Left cardiac atrium (tissue), 4 donors: ENCODE results near the gene DAD1. TPM values are rescaled to one million over a fixed set of nuclear protein-coding genes. Genes with fewer than 3 reads are reported as not detected.
"Not testable (repeated sequence)": the region's sequence is repeated elsewhere in the genome, so short reads cannot be mapped to it uniquely, and the experiment has no call there.

Experiments
- ATAC-seq, 2 donors: fragments of 200-7000 bp; cut with Tn5 transposase; one replicate each; pipeline ENCODE4 v1.9.1; 2020; ENCODE audit warnings: mild to moderate bottlenecking in 2 of 2, moderate library complexity in 2 of 2
- DNase-seq: peaks from one replicate; pipeline ENCODE4 v3.0.0-alpha.2; 2020
- intact Hi-C, 2 donors: fragments of 100-400 bp; cut with DNase I; formaldehyde crosslinking; loops; one replicate each; pipeline versions ENCODE4 v1.14.1 to v1.15.1; 2022 to 2023
- total RNA-seq, 2 donors: library from RNA; stranded (reverse); fragmentation: NEBNext Ultra II Directional; extraction: Animal tissue kit (Norgen Biotek cat#: 25700); gene quantifications; one replicate each; pipeline ENCODE4 v1.2.1, GENCODE V29; 2021
- donor health status: DM: no; HTN: yes; CAD: no.
- donor health status: DM: no; HTN: yes; CAD: no; lungs with severe emphysema.
- donor health status: DM: yes; HTN: yes; CAD: no.
- donor health status: Dilated cardiomyopathy.

The DAD1 gene
- total RNA-seq, 2 donors from 2014 or later = 150 to 165 TPM

GRCh38 chr14:22545842-22546721 lies 42.9 kb downstream of the DAD1 start:
- intact Hi-C loops = no loop called here
- ATAC-seq = peak; percentile 58 to 77
- DNase-seq = no peak

- DNase-seq (no peak), ATAC-seq (no peak)
- intact Hi-C loops = no loop called here
These were observed 44.1 kb downstream of the DAD1 start for GRCh38 chr14:22544881-22545420.

- intact Hi-C loops = no loop called here
- DNase-seq = no peak
- ATAC-seq = no peak
These were observed 44.6 kb downstream of the DAD1 start for GRCh38 chr14:22544406-22544805.

- ATAC-seq, intact Hi-C loops, DNase-seq: not testable (repeated sequence)
These were observed 45.3 kb downstream of the DAD1 start for GRCh38 chr14:22543570-22544357.

- DNase-seq (no peak), ATAC-seq (no peak)
- intact Hi-C loops = no loop called here
These were observed 46.7 kb downstream of the DAD1 start for GRCh38 chr14:22542360-22542759.

- ATAC-seq (no peak), DNase-seq (no peak)
- intact Hi-C loops = no loop called here
These were observed 47.3 kb downstream of the DAD1 start for GRCh38 chr14:22541721-22542120.

- ATAC-seq (no peak), DNase-seq (no peak)
- intact Hi-C loops = no loop called here
These were observed 48.1 kb downstream of the DAD1 start for GRCh38 chr14:22540811-22541360.

GRCh38 chr14:22540293-22540692 lies 48.7 kb downstream of the DAD1 start:
- ATAC-seq (no peak), DNase-seq (no peak)
- intact Hi-C loops = no loop called here

GRCh38 chr14:22539831-22540230 lies 49.2 kb downstream of the DAD1 start:
- ATAC-seq (no peak), DNase-seq (no peak)
- intact Hi-C loops = no loop called here

GRCh38 chr14:22538671-22539228 lies 50.3 kb downstream of the DAD1 start:
- intact Hi-C loops = no loop called here
- DNase-seq (no peak), ATAC-seq (peak in 1 of 2 donors; percentile 16)

- peak in 1 of 2 donors; percentile 9 for ATAC-seq
- intact Hi-C loops = no loop called here
- no peak for DNase-seq
These were observed 51.4 kb downstream of the DAD1 start for GRCh38 chr14:22537436-22538310.

GRCh38 chr14:22536853-22537338 lies 52.1 kb downstream of the DAD1 start:
- ATAC-seq (peak; percentile 88 to 97), DNase-seq (peak; percentile 81)
- intact Hi-C loops = no loop called here

- ATAC-seq = peak in 1 of 2 donors; percentile 4
- intact Hi-C loops = no loop called here
- DNase-seq = no peak
These were observed 53.1 kb downstream of the DAD1 start for GRCh38 chr14:22535916-22536315.

- no peak for DNase-seq
- ATAC-seq = no peak
- intact Hi-C loops = no loop called here
These were observed 53.9 kb downstream of the DAD1 start for GRCh38 chr14:22535126-22535525.

- intact Hi-C loops = no loop called here
- no peak for ATAC-seq
- DNase-seq = no peak
These were observed 54.5 kb downstream of the DAD1 start for GRCh38 chr14:22534547-22534946.

GRCh38 chr14:22533739-22534359 lies 55.2 kb downstream of the DAD1 start:
- ATAC-seq (no peak), DNase-seq (no peak)
- intact Hi-C loops = no loop called here

- DNase-seq = no peak
These were observed 55.8 kb downstream of the DAD1 start for GRCh38 chr14:22533057-22533704.

More at GRCh38 chr14:22533057-22533704, 55.8 kb downstream of the DAD1 start:
- no peak for ATAC-seq
- intact Hi-C loops = no loop called here
